GM12878 (cell line): ENCODE measurements around the gene GRIPAP1. TPM values are rescaled to one million over a fixed set of nuclear protein-coding genes. Genes with fewer than 3 reads are reported as not detected.

Experiments
- BMI1 ChIP-seq: fragments of 450-650 bp; IDR thresholded peaks from 2 replicates; pipeline ENCODE4 v1.6.1; 2016; ENCODE audit warnings: mild to moderate bottlenecking, moderate library complexity, borderline replicate concordance
- CBX3 ChIP-seq: fragments of 200-600 bp; sonication (generic); IDR thresholded peaks from 2 replicates; pipeline ENCODE4 v1.6.1; 2016; ENCODE audit warnings: low read depth, borderline replicate concordance
- CHD2 ChIP-seq: IDR thresholded peaks from 2 replicates; pipeline ENCODE4 v1.6.1; 2011; ENCODE audit warnings: low read depth, low read length, improper control_type of control experiment, borderline replicate concordance
- FOS ChIP-seq: IDR thresholded peaks from 3 replicates; pipeline ENCODE4 v1.6.1; 2011; ENCODE audit warnings: borderline replicate concordance; ENCODE audit not compliant: insufficient read length; ENCODE audit errors: extremely low read depth
- HDAC6 ChIP-seq: fragments of 200-600 bp; sonication (generic); IDR thresholded peaks from one replicate; pipeline ENCODE4 v1.8.0; 2017; ENCODE audit warnings: antibody characterized with exemption; ENCODE audit not compliant: unreplicated experiment
- MTA2 ChIP-seq: fragments of 450-650 bp; IDR thresholded peaks from 2 replicates; pipeline ENCODE4 v1.6.1; 2016; ENCODE audit warnings: low read depth, mild to moderate bottlenecking, moderate library complexity
- NBN ChIP-seq: fragments of 450-650 bp; IDR thresholded peaks from 2 replicates; pipeline ENCODE4 v1.6.1; 2016
- RAD51 ChIP-seq: fragments of 450-650 bp; IDR thresholded peaks from 2 replicates; pipeline ENCODE4 v1.6.1; 2016; ENCODE audit warnings: moderate library complexity, mild to moderate bottlenecking, inconsistent platforms
- SMAD1 ChIP-seq: fragments of 450-650 bp; IDR thresholded peaks from 2 replicates; pipeline ENCODE4 v1.6.1; 2018; ENCODE audit warnings: mild to moderate bottlenecking, low read depth; ENCODE audit not compliant: partially characterized antibody
- SP1 ChIP-seq: IDR thresholded peaks from one replicate; pipeline ENCODE4 v1.6.1; 2011; ENCODE audit warnings: low read depth, low read length
- SREBF2 ChIP-seq: IDR thresholded peaks from 2 replicates; pipeline ENCODE4 v1.6.1; 2012; ENCODE audit warnings: mild to moderate bottlenecking, low read length
- YY1 ChIP-seq: IDR thresholded peaks from 2 replicates; pipeline ENCODE4 v1.6.1; 2011; ENCODE audit warnings: low read depth, mild to moderate bottlenecking, low read length
- ZNF24 ChIP-seq: fragments of 450-650 bp; IDR thresholded peaks from 2 replicates; pipeline ENCODE4 v1.6.1; 2017; ENCODE audit warnings: antibody characterized with exemption, mild to moderate bottlenecking
- ZNF384 ChIP-seq: IDR thresholded peaks from 2 replicates; pipeline ENCODE4 v1.6.1; 2012; ENCODE audit warnings: low read depth, mild to moderate bottlenecking, low read length, improper control_type of control experiment, borderline replicate concordance
- polyA plus RNA-seq, 11 experiments: library from polyadenylated mRNA; depleted of rRNA in 4 of 11; unstranded in 6 of 11; stranded (reverse) in 5 of 11; fragments of >200 nt; fragmentation: Nextera tagmentation in 4 of 11; fragmentation: Illumina TruSeq in 1 of 11; extraction: Ambion mirVana in 4 of 11; extraction: Trizol in 1 of 11; gene quantifications; 1 replicate in 1 of 11; 2 replicates in 10 of 11; pipeline versions ENCODE4 v1.2.1 to v1.2.3, GENCODE V29; 2011 to 2016; ENCODE audit warnings: inconsistent platforms in 2 of 11, missing spikeins in 2 of 11, low read depth in 1 of 11
- total RNA-seq, 4 experiments: library from RNA; depleted of rRNA in 3 of 4; stranded (reverse); fragments of >200 nt in 3 of 4; fragmentation: Illumina TruSeq in 1 of 4; extraction: Trizol in 1 of 4; gene quantifications; 2 replicates each; pipeline versions ENCODE4 v1.2.1 to v1.2.3, GENCODE V29; 2013 to 2021
- TF ChIP-seq, protein P1 (sequence below): IDR thresholded peaks from 2 replicates; pipeline ENCODE4 v1.6.1; 2011; ENCODE audit warnings: borderline replicate concordance, low read depth, mild to moderate bottlenecking, moderate library complexity, low read length; ENCODE audit not compliant: insufficient read depth, poor library complexity, severe bottlenecking
- TF ChIP-seq, protein P2 (sequence below): fragments of 450-650 bp; IDR thresholded peaks from 2 replicates; pipeline ENCODE4 v1.6.1; 2017; ENCODE audit warnings: mild to moderate bottlenecking, moderate library complexity
- TF ChIP-seq, protein P3 (sequence below): IDR thresholded peaks from 2 replicates; pipeline ENCODE4 v1.6.1; 2012; ENCODE audit warnings: low read depth, low read length, improper control_type of control experiment
- TF ChIP-seq, protein P4 (sequence below): fragments of 150-350 bp; IDR thresholded peaks from 2 replicates; pipeline ENCODE4 v1.6.1; 2014; ENCODE audit warnings: mild to moderate bottlenecking, low read depth, low read length

GRIPAP1 gene
- total and polyA plus RNA-seq, 10 of the 15 experiments (the other 5 are each of a cell fraction or from before 2014, with no cell fraction given): 4.2 to 44.7 (median 25.8) TPM

DNA sequence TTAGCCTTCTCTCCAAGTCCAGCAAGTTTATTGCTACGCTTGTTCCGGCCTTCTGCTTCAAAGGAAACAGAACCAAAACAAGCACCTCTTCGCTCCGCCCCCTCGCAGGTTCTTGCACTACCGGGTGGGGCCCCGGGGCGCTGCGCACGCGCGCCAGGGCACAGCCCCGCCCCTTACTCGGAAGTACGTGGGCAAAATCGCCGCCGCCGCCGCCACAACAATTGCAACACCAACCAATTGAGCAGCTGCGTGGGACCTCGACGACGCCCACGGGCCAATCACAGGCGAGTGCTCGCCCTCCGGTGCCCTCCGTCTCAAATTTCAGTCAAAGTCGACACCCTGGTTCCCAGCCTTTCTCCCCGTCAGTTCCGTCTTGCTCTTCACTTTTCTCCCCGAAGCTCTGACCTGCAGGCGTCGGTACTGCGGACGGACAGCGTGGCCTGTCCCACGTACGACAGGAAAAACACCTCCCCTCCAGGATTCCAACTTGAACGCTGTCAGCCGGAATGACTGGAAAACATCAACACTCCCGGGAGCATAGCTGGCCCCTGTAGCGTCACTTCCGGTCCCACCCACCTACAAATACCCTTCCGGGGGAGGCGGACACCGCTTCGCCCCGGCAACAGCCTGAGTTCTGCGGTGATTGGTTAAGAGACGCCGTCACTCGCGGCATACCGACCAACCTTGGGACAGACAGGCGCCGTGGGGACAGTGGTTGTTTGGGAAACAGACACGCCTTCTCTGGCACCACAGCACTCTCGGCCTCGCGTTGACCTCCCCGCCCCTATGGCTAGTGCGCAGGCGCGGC is 44.0 kb downstream of the GRIPAP1 start (continued):
- TF ChIP-seq CHD2: peak; percentile 48; the same call in 1 of the 2 replicates
- TF ChIP-seq HDAC6: no peak
- TF ChIP-seq, protein P1, sequence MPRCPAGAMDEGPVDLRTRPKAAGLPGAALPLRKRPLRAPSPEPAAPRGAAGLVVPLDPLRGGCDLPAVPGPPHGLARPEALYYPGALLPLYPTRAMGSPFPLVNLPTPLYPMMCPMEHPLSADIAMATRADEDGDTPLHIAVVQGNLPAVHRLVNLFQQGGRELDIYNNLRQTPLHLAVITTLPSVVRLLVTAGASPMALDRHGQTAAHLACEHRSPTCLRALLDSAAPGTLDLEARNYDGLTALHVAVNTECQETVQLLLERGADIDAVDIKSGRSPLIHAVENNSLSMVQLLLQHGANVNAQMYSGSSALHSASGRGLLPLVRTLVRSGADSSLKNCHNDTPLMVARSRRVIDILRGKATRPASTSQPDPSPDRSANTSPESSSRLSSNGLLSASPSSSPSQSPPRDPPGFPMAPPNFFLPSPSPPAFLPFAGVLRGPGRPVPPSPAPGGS: no peak
- TF ChIP-seq NBN: peak; percentile 84
- TF ChIP-seq ZNF384: no peak
- TF ChIP-seq FOS: peak; percentile 42
- TF ChIP-seq, protein P2, sequence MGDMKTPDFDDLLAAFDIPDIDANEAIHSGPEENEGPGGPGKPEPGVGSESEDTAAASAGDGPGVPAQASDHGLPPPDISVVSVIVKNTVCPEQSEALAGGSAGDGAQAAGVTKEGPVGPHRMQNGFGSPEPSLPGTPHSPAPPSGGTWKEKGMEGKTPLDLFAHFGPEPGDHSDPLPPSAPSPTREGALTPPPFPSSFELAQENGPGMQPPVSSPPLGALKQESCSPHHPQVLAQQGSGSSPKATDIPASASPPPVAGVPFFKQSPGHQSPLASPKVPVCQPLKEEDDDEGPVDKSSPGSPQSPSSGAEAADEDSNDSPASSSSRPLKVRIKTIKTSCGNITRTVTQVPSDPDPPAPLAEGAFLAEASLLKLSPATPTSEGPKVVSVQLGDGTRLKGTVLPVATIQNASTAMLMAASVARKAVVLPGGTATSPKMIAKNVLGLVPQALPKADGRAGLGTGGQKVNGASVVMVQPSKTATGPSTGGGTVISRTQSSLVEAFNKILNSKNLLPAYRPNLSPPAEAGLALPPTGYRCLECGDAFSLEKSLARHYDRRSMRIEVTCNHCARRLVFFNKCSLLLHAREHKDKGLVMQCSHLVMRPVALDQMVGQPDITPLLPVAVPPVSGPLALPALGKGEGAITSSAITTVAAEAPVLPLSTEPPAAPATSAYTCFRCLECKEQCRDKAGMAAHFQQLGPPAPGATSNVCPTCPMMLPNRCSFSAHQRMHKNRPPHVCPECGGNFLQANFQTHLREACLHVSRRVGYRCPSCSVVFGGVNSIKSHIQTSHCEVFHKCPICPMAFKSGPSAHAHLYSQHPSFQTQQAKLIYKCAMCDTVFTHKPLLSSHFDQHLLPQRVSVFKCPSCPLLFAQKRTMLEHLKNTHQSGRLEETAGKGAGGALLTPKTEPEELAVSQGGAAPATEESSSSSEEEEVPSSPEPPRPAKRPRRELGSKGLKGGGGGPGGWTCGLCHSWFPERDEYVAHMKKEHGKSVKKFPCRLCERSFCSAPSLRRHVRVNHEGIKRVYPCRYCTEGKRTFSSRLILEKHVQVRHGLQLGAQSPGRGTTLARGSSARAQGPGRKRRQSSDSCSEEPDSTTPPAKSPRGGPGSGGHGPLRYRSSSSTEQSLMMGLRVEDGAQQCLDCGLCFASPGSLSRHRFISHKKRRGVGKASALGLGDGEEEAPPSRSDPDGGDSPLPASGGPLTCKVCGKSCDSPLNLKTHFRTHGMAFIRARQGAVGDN: no peak; the same call in 1 of the 2 replicates
- TF ChIP-seq, protein P3, sequence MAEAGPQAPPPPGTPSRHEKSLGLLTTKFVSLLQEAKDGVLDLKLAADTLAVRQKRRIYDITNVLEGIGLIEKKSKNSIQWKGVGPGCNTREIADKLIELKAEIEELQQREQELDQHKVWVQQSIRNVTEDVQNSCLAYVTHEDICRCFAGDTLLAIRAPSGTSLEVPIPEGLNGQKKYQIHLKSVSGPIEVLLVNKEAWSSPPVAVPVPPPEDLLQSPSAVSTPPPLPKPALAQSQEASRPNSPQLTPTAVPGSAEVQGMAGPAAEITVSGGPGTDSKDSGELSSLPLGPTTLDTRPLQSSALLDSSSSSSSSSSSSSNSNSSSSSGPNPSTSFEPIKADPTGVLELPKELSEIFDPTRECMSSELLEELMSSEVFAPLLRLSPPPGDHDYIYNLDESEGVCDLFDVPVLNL: no peak
- peak; percentile 88 for TF ChIP-seq BMI1
- no peak for TF ChIP-seq RAD51
- no peak for TF ChIP-seq SREBF2
- TF ChIP-seq ZNF24: no peak
- no peak for TF ChIP-seq CBX3
- TF ChIP-seq, protein P4, sequence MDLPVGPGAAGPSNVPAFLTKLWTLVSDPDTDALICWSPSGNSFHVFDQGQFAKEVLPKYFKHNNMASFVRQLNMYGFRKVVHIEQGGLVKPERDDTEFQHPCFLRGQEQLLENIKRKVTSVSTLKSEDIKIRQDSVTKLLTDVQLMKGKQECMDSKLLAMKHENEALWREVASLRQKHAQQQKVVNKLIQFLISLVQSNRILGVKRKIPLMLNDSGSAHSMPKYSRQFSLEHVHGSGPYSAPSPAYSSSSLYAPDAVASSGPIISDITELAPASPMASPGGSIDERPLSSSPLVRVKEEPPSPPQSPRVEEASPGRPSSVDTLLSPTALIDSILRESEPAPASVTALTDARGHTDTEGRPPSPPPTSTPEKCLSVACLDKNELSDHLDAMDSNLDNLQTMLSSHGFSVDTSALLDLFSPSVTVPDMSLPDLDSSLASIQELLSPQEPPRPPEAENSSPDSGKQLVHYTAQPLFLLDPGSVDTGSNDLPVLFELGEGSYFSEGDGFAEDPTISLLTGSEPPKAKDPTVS: no peak
- peak; percentile 77 for TF ChIP-seq SP1
- no peak for TF ChIP-seq MTA2
- TF ChIP-seq YY1: no peak
- peak; percentile 72 for TF ChIP-seq SMAD1
